ENCODE results near the gene FAM3B.
"Not testable (repeated sequence)": the region's sequence is repeated elsewhere in the genome, so short reads cannot be mapped to it uniquely, and the experiment has no call there.

FAM3B gene

DNA sequence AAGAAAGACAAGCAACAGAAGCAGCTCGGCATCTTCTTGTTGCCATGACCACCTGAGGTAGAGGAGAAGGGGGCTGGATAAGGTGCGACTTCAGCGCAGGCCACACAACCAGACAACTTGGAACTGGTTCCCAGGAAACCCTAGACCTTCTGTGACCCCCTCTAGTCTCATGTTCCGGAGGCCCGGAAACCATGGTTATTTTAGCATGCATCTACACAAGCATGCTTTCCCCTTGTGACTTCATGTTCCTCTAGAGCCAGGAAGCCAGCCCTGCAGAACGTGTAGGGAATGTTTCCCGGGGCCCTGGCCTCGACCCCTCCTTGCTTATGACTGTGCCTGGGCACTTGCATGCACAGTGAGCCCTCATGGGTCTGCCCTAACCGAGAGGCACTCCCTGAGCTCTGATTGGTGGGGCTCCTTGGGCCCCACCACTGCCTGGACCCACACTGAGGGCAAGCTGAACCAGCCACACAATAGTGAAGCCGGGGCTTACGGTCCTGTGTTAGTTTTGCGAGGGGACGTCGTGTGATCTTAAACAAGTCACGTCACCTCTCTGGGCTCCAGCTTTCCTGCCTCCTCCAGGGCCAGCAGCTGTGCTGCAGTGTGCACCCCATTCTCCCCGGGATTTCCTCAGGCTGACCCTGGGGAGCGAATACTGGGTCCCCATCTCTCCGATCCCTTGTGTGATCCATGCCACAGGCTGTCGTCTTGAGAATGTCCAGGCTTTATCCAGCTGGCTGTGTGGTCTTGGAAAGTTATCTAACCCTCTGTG lies 33.2 kb downstream of the FAM3B start:
- DNase-seq (ENCODE audit: low read depth in 2 of 2) = no peak

DNA sequence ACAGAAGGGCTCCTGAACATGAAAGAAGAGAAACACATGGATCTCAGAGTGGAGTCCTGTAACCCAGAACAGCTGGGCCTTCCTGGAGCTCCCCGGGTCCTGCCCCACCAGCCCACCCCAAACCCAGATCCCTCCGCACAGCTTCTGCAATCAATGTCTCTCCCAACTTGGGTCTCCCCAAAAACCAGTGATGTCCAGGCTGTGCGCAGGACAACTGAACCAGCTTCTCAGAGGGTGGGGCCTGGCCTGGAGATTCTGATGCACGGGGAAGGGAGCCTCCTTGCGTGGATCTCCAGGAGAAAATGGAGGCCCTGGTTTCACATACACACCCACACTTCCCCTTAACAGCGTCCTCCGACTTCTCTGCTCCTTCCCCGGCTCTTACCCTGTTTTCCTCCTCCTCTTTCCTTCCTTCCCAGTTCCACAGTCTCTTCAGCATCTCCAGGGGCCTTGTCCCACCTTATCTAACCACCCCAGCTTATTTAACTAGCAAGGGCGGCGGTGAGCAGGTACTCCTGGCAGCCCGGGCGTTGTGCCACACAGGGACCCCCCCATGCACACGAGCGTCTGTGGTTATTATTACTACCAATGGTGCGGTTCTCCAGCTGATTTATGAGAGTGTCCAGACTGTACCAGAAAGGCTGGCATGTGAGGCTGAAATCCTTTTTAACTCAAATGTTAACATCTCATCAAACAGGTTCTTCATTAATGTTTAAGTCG lies 34.0 kb downstream of the FAM3B start:
- DNase-seq (ENCODE audit: low read depth in 2 of 2) = no peak

DNA sequence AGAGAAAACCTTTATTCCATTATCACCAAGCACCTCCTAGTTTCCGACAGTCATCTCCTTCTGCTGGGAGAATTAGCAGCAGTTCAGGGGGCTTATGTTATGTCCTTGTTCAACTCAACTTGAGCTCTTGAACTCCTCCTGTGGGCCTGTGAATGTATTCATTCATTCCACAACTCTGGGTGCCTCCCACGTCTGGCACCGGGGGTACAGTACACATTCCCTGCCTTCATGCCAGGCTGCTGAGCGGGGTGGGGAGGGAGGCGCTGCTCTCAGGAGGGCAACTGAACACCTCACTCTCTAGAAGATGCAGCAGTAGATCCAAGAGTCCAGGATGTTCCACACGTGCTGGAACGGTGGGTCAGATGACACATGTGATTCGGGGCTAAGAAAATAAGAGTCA lies 40.9 kb downstream of the FAM3B start:
- DNase-seq (ENCODE audit: low read depth in 2 of 2) = no peak

DNA sequence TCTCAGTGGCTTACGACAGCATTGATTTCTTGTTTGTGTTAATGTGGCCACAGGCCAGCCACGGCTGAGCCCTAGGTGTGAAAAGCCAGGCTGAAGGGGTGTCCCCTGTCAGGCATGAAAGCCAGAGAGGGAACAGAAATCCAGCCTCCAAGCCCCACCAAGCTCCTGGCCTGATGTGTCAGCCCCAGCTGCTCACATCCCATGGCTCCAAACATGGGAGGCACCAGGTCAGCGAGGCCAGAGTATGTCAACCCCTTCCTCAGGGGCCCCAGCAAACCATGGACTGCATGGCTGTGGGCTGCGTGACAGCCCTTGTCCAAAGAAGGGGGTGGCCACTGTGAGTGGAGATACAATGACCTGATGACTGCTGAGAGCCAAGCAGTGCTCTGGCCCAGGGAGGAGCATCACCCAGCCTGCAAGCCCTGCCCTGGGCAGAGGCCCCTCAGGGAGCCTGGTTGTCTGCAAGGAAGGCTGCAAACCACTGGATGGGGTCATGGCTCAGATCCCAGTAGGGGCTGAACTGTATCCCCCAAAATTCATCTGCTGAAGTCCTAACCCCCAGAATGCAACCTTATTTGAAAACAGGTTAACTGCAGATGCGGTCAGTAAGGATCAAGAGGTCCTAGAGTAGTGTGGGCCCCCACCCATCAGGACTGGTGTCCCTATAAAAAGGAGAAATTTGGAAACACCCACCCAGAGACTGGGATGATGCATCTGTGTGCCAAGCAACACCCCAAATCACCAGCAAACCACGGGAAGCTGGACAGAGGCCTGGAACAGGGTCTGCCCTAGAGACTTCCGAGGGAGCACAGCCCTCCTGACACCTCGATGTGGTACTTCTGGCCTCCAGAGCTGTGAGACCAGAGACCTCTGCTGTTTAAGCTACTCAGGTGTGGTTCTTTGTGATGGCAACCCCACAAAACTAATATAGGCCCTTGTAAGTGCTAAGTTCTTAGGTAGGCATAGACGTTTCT lies 41.9 kb downstream of the FAM3B start:
- DNase-seq (ENCODE audit: low read depth in 2 of 2) = no peak

DNA sequence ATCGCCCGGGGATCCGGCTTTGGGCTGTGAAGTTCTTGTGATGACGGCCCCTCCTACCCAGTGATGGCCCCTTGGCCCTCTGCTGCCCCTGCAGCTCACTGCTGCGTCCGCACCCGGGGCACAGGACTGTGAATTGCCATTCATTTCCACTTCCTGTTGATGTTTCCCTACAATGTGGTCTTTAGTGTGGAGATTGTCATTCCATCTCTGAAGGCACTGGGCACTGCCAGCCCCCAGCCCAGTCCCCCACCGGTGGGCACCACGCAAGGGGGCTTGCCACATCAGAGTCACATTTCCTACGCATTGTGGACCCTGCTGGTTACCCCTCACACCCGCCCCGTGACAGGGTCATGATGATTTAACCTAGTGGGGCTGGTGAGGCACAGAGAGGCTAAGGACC lies 42.7 kb downstream of the FAM3B start:
- no peak for DNase-seq (ENCODE audit: low read depth in 2 of 2)

DNA sequence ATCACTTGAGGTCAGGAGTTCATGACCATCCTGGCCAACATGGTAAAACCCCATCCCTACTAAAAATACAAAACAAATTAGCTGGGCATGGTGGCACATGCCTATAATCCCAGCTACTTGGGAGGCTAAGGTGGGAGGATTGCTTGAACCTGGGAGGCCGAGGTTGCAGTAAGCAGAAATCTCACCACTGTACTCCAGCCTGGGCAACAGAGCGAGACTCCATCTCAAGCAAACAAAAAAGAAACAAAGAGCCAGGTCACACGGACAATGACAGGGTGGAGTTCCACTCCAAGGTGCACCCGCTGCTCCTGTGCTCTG lies 43.1 kb downstream of the FAM3B start:
- DNase-seq (ENCODE audit: low read depth in 2 of 2) = not testable (repeated sequence)

DNA sequence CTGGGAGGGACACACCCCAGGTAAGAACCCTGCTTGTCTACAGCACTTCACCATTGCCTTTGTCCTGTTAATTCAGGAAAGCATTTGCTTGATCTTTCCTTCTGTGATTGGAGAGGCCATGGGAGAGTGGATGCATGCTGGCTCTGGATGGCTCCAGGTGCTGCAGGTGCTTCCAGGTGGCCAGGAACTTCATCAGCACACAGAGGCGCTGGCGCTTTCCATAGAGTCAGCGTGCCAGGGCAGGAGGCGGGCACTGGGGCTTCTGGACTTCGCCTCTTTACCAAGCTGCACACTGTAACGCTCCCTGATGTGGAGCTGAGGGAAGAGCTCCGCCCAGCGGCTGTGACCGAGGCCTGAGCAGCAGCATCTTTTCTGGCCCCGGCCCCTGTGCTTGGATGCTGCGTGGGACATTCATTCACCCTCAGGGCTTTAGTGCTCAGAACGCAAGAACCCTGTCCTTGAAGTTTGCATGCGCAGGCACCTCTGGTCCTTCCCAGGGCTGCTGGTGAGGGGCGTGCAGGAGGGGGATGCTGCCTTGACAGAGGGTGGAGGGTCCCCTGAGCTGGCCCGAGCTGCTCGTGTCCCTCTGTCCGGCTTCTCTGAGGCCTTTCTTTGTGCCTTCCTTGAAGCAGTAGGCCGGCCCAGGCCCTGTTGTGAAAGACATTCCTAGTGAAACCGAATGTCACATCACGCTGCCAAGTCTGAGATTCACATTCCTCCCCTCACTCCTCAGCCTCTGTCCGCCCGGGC lies 43.6 kb downstream of the FAM3B start:
- no peak for DNase-seq (ENCODE audit: low read depth in 2 of 2)

DNA sequence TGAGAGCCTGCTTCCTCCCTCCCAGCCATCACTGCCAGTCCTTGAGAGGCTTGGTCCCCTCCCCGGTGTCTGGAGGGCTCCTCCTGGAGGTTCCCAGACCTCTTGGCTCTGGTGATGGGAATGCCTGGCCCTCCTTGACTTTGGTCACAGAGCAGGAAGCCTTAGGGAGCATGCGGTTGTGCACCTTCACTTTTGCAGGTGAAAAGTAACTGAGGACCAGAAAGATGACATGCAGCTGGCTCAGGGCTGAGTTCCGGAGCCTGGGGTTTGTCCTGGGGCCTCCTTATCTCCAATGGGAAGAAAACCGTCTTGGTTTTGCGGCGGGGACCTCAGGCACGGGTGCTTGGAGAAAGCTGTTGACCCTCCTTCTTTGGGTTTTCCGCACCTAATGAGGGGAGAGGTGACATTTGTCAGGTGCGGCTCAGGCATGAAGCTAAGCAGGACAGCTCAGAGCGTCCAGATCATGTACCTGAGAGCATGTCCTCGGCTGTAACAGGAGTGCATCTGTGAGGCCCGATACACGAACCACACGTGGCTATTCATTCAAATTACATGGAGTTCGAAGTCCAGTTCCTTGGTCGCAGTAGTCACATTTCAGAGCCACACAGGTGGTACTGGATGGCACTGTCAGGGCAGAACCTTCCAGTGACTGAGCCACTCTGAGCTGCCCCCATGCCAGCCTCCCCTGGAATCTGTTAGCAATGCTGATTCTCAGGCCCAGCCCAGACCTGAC lies 44.6 kb downstream of the FAM3B start:
- no peak for DNase-seq (ENCODE audit: low read depth in 2 of 2)

DNA sequence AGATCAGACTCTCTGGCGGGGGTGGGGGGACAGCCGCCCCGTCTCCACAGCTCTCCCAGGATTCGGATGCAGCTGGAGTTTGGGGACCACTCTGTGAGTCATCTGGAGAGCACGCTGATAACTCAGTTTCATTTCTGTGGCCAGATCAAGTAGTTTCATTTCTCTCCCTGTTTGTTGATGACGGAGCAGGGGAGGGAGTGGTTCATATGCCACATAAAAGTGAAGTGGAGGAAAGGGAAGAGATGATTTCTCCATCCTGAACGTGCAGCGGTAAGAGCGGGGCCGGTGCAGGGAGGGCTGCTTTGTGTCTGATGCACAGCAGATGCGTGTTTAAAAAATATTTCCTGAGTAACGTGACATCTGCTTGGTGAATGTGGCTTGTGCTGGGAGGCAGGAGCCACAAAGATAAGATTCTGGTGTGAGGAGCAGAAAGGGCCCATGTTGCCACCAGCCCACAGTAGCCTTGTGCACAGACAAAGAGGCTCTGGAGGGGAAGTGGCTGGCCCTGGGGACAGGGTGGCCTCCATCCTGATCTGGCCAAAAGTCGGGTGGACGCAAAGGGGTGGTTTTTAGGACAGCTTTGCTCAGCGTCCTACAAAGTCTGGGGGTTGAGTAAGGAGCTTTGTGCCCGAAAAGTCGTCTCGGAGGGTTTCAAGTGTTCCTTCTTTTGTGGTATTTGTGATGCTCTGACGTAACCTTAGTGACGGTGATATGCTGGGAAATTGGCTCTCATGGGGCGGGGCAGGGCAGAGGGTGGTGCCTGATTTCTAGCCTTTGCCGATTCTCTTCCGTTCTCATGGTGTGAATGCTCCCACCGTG lies 45.4 kb downstream of the FAM3B start, which contains the start of gene MX2:
TSS of gene MX2 (plus strand) at position 242 of the 819 bp plus-strand sequence. CDS start 14,880 bp downstream, outside the sequence.
- DNase-seq (ENCODE audit: low read depth in 2 of 2) = peak; percentile 57 to 65

DNA sequence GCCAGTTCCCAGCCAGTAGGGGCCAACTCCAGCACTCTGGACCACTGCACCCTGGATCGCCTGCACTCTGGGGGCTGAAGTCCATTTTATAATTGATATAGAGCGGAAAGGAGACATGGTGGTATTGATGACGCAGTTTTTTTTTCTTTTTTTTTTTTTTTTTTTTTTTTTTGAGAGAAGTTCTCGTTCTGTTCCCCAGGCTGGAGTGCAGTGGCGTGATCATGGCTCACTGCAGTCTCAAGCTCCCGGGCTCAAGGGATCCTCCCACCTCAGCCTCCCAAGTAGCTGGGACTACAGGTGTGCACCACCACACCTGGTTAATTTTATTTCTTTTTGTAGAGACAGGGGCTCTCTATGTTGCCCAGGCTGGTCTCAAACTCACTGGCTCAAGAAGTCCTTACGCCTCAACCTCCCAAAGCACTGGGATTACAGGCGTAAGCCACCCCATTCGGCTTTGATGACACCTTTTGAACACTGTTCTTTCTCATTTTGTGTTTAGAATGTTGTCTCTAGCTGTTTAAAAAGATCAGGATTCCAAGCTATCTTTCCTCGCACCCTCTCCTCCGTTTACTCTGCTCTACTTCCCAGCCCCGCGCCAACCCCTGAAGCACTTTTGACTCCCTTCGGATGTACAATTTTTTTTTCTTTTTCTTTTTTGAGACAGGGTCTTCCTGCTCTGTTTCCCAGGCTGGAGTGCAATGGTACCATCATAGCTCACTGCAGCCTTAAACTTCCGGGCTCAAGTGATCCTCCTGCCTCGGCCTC lies 46.2 kb downstream of the FAM3B start:
- DNase-seq (ENCODE audit: low read depth in 2 of 2) = no peak

DNA sequence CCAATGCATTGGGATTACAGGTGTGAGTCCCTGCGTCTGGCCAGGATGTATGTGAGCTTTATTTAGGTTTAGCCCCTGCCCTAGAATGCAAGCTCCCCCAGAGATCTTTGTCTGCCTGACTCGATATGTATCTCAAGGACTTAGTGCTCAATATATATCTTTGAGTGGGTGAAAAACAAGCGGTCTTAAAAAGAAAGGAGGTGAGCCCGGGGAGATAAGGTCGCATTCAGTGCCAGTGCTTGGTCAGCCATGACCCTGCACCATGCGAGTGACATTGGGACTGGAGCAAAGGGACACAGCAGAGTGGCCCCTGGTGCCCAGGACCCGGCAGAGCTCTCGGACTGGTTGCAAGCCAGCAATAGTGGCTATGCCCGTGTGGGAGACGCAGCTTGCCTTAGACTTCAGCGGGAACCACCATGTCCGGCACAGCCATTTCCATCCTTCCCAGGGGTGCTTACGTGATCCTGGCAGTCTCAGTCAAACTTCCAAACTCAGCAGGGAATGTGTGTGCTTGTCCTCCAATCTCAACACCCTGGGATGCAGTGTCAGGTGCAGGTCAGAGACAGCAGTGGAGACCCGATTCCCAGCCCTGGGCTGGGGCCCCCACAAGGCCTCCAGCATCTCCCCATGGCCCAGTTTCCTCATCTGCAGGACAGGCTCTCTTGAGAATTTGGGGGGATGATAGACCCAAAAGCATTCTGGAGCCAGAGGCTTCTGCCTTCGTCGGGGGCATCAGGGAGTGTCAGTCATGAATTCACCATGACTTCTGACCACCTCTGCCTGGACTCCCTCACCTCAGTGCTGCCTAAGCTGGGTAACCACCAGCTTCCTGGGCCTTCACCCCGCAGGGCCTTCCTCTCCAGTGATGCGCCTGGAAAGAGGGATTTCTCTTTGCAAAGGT lies 47.0 kb downstream of the FAM3B start:
- no peak for DNase-seq (ENCODE audit: low read depth in 2 of 2)

DNA sequence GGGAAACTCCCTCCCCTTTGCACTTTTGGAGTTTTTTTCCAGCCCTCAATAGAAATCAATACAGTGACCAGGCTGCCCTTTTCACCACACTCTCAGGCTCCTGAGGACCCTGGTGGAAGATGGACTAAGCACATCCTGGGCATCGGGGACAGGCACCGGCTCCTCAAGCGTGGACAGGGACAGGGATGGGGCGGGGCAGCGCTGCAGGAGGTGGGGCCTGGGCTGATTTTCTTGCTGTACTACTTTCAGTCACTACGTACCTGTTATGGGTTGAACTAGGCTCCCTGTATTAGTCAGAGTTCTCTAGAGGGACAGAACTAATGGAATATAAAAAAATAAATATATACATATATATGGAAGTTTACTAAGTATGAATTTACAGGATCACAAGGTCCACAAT lies 47.7 kb downstream of the FAM3B start:
- DNase-seq (ENCODE audit: low read depth in 2 of 2) = peak in 1 of 2 donors; percentile 25

DNA sequence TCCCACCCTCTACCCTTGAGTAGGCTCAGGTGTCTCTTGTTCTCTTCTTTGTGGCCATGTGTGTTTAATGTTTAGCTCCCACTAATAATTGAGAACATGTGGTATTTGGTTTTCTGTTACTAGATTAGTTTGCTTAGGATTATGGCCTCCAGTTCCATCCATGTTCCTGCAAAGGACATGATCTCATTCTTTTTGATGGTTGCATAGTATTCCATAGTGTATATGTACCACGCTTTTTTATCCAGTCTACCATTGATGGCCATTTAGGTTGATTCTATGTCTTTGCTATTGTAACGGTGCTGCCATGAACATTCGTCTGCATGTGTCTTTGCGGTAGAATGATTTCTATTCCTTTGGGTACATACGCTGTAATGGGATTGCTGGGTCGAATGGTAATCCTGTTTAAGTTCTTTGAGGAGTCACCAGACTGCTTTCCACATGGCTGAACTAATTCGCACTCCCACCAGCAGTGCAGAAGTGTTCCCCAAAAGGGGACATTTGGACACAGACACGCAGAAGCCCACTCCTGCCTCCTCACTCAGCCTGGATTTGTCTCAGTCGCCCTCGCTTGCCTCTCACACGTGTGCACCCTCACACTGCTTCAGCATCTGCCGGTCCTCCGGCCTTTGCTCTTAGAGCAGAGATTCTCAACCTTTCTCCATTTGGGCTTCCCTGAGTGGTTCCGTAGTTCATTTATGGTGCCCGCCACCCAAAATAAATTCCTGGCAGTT lies 48.9 kb downstream of the FAM3B start:
- no peak for DNase-seq (ENCODE audit: low read depth in 2 of 2)

DNA sequence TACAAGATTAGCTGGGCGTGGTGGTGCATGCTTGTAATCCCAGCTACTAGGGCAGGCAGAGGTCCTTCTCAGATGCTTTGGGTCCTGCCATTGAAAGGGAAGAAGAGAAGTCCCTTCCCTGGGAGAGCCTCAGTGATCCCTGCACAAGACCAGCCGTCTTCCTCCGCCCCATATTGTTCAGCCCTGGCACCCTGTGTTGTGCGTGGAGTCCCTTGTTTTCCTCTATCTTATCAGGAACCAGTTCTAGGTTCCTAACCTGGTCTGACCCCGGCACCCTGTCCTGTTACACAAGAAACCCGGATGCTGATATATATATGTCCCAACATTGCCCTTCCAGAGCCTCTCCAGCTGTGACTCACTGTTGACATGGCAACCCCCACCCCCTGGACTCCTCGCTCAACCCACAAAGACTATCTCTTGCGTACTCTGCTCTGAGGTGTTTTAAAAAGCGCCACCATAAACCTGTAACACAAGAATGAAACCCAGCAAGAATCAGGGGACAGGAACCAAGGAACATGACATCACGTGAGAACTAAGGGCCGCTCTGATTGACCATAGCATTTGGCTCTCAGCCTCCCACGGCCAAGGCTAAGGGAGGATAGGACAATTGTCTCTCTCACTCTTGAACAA lies 50.0 kb downstream of the FAM3B start:
- no peak for DNase-seq (ENCODE audit: low read depth in 2 of 2)

DNA sequence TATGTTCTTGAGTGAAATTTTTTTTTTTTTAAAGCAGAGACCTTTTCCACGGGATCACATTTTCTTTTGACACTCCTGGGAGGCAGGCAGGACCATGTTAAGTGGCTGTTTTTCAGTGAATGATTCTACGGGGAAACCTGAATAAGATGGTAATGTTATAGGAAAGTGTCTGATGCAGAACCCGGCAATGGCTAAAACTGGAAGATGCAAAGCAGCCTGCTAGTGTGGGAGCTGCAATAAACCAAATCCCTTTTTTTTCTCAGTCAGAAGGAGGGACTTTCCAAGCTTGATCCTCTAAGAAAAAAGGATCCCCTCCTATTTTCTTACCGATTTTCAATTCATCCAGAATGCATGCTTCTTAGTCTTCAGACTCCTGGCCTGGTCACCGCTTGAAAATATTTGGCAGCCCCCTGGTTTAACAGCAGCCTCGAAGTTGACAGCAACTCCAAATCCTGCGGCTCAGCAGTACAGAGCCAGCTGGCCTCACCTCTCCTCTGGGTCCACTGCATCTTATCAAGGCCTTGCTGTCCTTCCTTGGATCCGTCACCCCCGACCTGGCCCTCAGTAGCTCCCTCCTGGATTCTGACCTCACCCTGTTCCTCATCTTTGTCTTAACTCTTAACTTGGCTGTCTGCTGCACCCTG lies 50.8 kb downstream of the FAM3B start:
- no peak for DNase-seq (ENCODE audit: low read depth in 2 of 2)

DNA sequence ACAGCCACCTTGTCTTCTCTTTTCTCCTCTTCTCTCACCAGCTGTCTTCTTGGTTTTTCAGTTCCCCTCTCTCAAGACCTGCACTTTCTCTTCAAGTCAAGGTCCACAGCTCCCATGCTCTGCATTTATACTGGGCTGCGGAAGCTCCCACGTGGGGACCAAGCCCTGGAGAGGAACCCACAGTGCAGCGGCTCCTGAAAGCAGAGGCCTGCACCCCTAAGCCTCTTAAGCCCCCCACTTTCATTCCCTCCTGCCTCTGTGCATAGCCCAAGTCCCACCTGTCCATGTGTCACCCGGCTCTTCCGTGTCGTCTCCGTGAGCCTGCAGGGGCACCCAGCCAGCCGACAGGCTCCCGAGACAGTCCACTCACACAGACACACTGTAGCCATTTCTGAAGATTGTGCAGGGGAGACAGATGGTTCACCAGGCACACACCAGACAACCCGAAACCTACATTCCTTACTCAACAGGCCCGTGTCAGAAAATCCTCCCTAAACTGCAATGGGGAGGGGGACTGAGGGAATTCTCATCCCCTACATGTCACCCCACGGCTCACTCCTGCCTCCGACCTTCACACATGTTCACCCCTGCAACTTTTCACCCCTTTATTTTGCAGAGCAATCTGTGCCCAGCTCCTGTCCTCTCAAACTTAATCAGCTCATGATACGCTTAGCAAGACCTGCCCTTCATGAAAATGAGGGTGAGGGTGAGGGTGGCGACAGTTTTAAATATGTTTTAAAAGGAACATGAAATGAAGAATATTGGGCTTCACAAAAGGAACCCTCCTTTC lies 51.5 kb downstream of the FAM3B start:
- no peak for DNase-seq (ENCODE audit: low read depth in 2 of 2)

Data from stimulated activated CD4-positive, alpha-beta T cell treated with anti-CD3 and anti-CD28 coated beads, Interleukin-15, amount 100 ng/mL, for 48 hours (primary cell).